ENCODE data around the gene MRTFA. TPM values are rescaled to one million over a fixed set of nuclear protein-coding genes. Genes with fewer than 3 reads are reported as not detected.

Gene MRTFA
- total RNA-seq, 4 donors from 2014 or later = 81.4 to 210 (median 122) TPM

- intact Hi-C loops (cut with DNase I) = no loop called here
- 93 to 94% methylated on average over 7 of the region's 7 CpGs for WGBS, 2 donors
- H3K27me3 ChIP-seq = no peaks in the 10 kb centered on the region
- H3K4me1 ChIP-seq = peaks cover 49 to 69% of the 10 kb centered on the region in 2 donors
- peak overlapping the region in 1 of 3 donors; percentile 73 for H3K27ac ChIP-seq
- no peaks in the 10 kb centered on the region for H3K9me3 ChIP-seq
- no peaks in the 10 kb centered on the region for H3K36me3 ChIP-seq
- no peak overlapping the region for H3K4me3 ChIP-seq (replicated peaks in 1 of 3)
- TF ChIP-seq CTCF (IDR thresholded peaks at IDR 0.05) = no peak
- TF ChIP-seq POLR2A (IDR thresholded peaks at IDR 0.05) = no peak
- DNase-seq = no peak
Measured at GRCh38 chr22:40444178-40444831, 192.2 kb downstream of the MRTFA start.

DNA sequence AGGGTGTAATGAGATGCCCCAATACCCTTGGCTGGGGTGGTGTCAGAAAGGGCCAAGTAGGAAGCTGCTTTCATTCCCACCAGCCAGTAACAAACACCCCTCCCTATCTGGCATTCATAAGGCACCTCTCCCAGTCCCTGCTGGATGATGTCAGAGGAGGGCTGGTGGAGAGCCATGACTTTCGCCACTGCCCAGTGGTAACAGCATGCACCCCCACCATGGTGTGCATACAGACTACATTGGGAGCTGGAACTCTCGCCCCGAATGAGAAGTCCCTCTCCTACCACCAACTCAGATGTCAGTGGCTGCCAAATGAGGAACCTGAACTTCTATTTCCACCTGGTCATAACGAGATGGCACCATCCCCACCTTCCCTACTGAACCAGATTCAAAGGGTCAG is 192.8 kb downstream of the MRTFA start:
- intact Hi-C loops (cut with DNase I) = no loop called here
- Histone ChIP-seq H3K27ac (peak overlapping the region; percentile 20 to 73 (median 42)), H3K9me3 (no peaks in the 10 kb centered on the region), H3K4me3 (replicated peaks in 1 of 3) (no peak overlapping the region), H3K4me1 (peaks cover 47 to 67% of the 10 kb centered on the region in 2 donors), H3K36me3 (no peaks in the 10 kb centered on the region), H3K27me3 (no peaks in the 10 kb centered on the region)
- no peak for DNase-seq
- no peak for TF ChIP-seq CTCF (IDR thresholded peaks at IDR 0.05)
- TF ChIP-seq POLR2A (IDR thresholded peaks at IDR 0.05) = no peak
- 94 to 100% methylated on average over 4 of the region's 4 CpGs for WGBS, 2 donors

DNA sequence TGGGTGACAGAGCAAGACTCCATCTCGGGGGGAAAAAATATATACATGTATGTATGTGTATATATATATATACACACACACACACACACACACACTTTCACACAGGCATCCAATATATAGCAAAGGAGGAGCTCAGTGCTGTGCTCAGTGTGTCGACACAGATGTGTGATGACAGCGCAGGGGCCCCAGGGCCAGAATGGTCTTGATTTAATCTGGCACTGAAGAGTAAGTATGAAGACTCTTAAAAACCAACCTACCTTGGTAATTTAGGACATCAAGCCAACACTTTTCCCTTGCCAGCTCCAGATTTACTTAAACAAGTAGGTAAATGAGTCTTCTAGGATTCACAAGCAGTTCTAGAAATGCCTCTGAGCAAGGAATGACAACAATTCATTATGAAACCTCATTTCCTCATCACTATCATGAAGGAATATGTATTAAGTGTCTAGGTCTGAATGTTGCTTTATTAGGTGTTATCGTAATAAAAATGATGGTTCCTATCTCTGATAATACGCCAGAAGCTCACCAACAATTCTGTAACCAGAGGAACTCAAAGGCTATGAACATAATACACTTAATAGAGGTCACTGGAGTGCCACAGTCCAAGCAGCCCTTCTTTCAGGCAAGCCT is 194.6 kb downstream of the MRTFA start:
- intact Hi-C loops (cut with DNase I) = no loop called here
- peak; percentile 69 to 74 for DNase-seq
- H3K4me1 ChIP-seq = peaks cover 45 to 58% of the 10 kb centered on the region in 2 donors
- TF ChIP-seq CTCF (IDR thresholded peaks at IDR 0.05) = no peak
- no peaks in the 10 kb centered on the region for H3K36me3 ChIP-seq
- WGBS, 2 donors = 64 to 66% methylated on average over 5 of the region's 5 CpGs
- H3K9me3 ChIP-seq = no peaks in the 10 kb centered on the region
- H3K4me3 ChIP-seq (replicated peaks in 1 of 3) = no peak overlapping the region
- peak overlapping the region; percentile 51 to 73 (median 67) for H3K27ac ChIP-seq
- no peaks in the 10 kb centered on the region for H3K27me3 ChIP-seq

DNA sequence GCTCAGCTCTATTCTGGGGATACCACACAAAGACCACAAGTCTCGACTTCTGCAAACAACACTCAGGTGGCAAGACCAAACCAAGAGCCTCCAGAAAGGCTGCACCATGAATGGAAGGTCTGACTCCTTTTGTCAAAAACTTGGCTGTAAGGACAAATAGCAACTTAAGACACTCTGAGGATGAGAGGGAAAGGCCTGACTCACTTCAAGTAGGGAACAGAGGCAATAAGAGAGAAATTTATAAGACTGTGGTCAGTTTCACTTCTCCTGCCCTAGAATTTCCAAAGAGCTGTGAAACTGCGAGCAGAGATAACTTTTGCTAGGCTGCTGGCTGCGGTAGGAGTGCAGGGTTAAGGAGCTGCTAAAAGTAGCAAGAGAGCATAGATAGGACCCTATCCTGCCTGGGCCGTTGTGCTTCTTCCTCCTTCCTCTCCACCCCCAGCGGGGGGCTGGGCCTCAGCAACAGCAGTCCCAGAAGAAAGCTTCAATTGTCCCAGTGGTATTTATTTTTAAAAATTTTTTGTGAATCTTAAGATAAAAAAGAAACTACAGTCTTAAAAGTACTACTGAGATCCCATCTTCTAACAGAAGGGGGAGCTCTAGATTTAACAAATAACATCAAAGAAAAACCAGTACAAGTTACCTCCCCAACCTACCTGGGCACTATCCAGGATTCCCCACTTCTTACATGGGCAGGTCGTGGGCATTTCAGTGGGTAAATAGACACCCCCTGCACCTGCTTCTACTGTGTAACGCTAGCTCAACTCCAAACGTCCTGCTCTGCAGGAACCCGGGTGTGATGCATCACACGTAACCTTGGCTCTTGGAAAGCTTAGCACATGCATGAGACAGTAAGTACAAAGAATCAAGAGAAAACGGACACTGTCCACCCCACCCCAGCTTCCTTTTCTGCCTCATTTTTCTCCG is 199.8 kb downstream of the MRTFA start:
- Histone ChIP-seq H3K4me3 (replicated peaks in 1 of 3) (no peak overlapping the region), H3K27me3 (no peaks in the 10 kb centered on the region), H3K36me3 (peaks cover 6% of the 10 kb centered on the region in 2 donors), H3K4me1 (peaks cover 30 to 35% of the 10 kb centered on the region in 2 donors), H3K9me3 (no peaks in the 10 kb centered on the region), H3K27ac (peak overlapping the region; percentile 46 to 84 (median 72))
- WGBS, 2 donors = 23 to 24% methylated on average over 12 of the region's 12 CpGs
- no peak for TF ChIP-seq POLR2A (IDR thresholded peaks at IDR 0.05)
- peak; percentile 40 to 83 (median 62) for TF ChIP-seq CTCF (IDR thresholded peaks at IDR 0.05)
- peak; percentile 45 to 48 for DNase-seq
- intact Hi-C loops (cut with DNase I) = loop anchor here (2.0 to 10.0 kb wide), 2 partner anchors 208 to 318 kb away; no protein-coding TSS in a partner anchor

Measured in thyroid gland (tissue), 4 donors.